GM12878 (cell line): ENCODE measurements around the gene OR2C1. TPM values are rescaled to one million over a fixed set of nuclear protein-coding genes. Genes with fewer than 3 reads are reported as not detected.
A peak's percentile ranks its signal among the peaks of the same experiment; 100 is the strongest.

ENCODE experiments used
- BMI1 ChIP-seq: fragments of 450-650 bp; IDR thresholded peaks from 2 replicates; pipeline ENCODE4 v1.6.1; 2016; ENCODE audit warnings: mild to moderate bottlenecking, moderate library complexity, borderline replicate concordance
- FOXM1 ChIP-seq: IDR thresholded peaks from 2 replicates; pipeline ENCODE4 v1.6.1; 2012; ENCODE audit warnings: low read depth, mild to moderate bottlenecking, inconsistent platforms, low read length, moderate library complexity
- IKZF1 ChIP-seq: fragments of 450-650 bp; conservative IDR thresholded peaks from 2 replicates; pipeline ENCODE4 v1.6.1; 2017; ENCODE audit warnings: antibody characterized with exemption, mild to moderate bottlenecking
- YY1 ChIP-seq: IDR thresholded peaks from 2 replicates; pipeline ENCODE4 v1.6.1; 2011; ENCODE audit warnings: low read depth, mild to moderate bottlenecking, low read length
- ZNF274 ChIP-seq: IDR thresholded peaks from one replicate; pipeline ENCODE4 v1.8.0; 2011; ENCODE audit not compliant: insufficient read length, insufficient read depth
- polyA plus RNA-seq, 11 experiments: library from polyadenylated mRNA; depleted of rRNA in 4 of 11; unstranded in 6 of 11; stranded (reverse) in 5 of 11; fragments of >200 nt; fragmentation: Nextera tagmentation in 4 of 11; fragmentation: Illumina TruSeq in 1 of 11; extraction: Ambion mirVana in 4 of 11; extraction: Trizol in 1 of 11; gene quantifications; 1 replicate in 1 of 11; 2 replicates in 10 of 11; pipeline versions ENCODE4 v1.2.1 to v1.2.3, GENCODE V29; 2011 to 2016; ENCODE audit warnings: inconsistent platforms in 2 of 11, missing spikeins in 2 of 11, low read depth in 1 of 11
- total RNA-seq, 4 experiments: library from RNA; depleted of rRNA in 3 of 4; stranded (reverse); fragments of >200 nt in 3 of 4; fragmentation: Illumina TruSeq in 1 of 4; extraction: Trizol in 1 of 4; gene quantifications; 2 replicates each; pipeline versions ENCODE4 v1.2.1 to v1.2.3, GENCODE V29; 2013 to 2021
- TF ChIP-seq, protein P1 (sequence below): IDR thresholded peaks from 2 replicates; pipeline ENCODE4 v1.6.1; 2012; ENCODE audit warnings: improper control_type of control experiment, low read depth, low read length; ENCODE audit not compliant: insufficient replicate concordance
- TF ChIP-seq, protein P2 (sequence below): fragments of 450-650 bp; conservative IDR thresholded peaks from 2 replicates; pipeline ENCODE4 v1.6.1; 2017; ENCODE audit warnings: mild to moderate bottlenecking, moderate library complexity

The OR2C1 gene
- total and polyA plus RNA-seq, 10 of the 15 experiments (the other 5 are each of a cell fraction or from before 2014, with no cell fraction given), result 0.05 to 0.21 (median 0.14) TPM; not detected in 5

DNA sequence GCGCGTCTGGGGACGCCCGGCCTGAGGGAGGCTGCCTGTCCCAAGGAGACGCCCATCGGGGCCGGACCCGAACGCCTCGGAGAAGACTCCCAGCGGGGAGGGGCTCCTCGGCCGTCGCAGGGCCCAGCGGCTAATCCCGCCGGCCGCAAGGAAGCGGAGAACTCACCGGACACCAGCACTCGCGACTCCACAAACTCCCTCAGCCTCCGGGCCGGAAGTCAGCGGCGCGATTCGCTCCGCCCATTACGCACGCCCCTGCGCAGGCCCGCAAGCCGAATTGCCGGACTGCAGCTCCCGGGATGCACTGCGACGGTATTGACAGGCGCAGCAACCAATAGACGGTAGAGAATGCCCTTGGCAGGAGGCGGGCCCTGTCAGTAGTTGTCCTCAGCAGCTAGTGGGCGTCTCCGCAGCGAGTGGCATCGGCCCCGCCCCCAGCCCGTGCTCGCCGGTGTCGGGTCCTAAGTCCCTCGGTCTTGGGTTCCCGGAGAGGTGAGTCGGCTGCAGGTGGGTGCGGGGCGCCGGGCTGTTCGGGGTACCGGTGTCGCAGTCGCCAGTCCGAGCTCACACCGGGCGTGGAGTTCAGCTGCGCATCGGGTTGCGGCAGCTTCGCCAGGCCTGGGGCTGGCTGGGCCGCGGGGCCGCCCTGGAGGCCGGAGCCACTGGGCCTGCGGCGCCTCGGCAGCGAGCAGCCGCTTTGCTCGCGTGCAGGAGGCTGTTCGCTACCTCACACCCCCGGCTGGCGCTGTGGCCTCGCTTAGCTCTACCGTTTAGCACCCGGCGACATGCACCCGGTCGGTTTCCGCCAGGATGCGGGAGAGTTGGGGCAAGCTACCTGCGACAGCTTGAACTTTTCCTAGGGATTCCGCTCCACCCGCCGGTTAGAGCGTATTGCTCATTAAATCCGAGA is 45.3 kb downstream of the OR2C1 start, which contains the start of the genes ZNF174 and ZSCAN32 (continued):
- TF ChIP-seq, protein P1, sequence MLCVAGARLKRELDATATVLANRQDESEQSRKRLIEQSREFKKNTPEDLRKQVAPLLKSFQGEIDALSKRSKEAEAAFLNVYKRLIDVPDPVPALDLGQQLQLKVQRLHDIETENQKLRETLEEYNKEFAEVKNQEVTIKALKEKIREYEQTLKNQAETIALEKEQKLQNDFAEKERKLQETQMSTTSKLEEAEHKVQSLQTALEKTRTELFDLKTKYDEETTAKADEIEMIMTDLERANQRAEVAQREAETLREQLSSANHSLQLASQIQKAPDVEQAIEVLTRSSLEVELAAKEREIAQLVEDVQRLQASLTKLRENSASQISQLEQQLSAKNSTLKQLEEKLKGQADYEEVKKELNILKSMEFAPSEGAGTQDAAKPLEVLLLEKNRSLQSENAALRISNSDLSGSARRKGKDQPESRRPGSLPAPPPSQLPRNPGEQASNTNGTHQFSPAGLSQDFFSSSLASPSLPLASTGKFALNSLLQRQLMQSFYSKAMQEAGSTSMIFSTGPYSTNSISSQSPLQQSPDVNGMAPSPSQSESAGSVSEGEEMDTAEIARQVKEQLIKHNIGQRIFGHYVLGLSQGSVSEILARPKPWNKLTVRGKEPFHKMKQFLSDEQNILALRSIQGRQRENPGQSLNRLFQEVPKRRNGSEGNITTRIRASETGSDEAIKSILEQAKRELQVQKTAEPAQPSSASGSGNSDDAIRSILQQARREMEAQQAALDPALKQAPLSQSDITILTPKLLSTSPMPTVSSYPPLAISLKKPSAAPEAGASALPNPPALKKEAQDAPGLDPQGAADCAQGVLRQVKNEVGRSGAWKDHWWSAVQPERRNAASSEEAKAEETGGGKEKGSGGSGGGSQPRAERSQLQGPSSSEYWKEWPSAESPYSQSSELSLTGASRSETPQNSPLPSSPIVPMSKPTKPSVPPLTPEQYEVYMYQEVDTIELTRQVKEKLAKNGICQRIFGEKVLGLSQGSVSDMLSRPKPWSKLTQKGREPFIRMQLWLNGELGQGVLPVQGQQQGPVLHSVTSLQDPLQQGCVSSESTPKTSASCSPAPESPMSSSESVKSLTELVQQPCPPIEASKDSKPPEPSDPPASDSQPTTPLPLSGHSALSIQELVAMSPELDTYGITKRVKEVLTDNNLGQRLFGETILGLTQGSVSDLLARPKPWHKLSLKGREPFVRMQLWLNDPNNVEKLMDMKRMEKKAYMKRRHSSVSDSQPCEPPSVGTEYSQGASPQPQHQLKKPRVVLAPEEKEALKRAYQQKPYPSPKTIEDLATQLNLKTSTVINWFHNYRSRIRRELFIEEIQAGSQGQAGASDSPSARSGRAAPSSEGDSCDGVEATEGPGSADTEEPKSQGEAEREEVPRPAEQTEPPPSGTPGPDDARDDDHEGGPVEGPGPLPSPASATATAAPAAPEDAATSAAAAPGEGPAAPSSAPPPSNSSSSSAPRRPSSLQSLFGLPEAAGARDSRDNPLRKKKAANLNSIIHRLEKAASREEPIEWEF, result no peak
- TF ChIP-seq IKZF1 (peak; percentile 98), BMI1 (no peak), FOXM1 (no peak), ZNF274 (no peak), YY1 (peak; percentile 62)
- TF ChIP-seq, protein P2, sequence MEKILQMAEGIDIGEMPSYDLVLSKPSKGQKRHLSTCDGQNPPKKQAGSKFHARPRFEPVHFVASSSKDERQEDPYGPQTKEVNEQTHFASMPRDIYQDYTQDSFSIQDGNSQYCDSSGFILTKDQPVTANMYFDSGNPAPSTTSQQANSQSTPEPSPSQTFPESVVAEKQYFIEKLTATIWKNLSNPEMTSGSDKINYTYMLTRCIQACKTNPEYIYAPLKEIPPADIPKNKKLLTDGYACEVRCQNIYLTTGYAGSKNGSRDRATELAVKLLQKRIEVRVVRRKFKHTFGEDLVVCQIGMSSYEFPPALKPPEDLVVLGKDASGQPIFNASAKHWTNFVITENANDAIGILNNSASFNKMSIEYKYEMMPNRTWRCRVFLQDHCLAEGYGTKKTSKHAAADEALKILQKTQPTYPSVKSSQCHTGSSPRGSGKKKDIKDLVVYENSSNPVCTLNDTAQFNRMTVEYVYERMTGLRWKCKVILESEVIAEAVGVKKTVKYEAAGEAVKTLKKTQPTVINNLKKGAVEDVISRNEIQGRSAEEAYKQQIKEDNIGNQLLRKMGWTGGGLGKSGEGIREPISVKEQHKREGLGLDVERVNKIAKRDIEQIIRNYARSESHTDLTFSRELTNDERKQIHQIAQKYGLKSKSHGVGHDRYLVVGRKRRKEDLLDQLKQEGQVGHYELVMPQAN, result peak; percentile 90
